Skeletal muscle cell (primary cell): Measurements from ENCODE around the gene C8B.

ENCODE experiments used
- DNase-seq: peaks from one replicate; pipeline ENCODE4 v3.0.0-alpha.2; 2010; ENCODE audit warnings: low read depth
- H3K4me3 ChIP-seq: 2 replicates; pipeline ENCODE4 v1.5.1; 2011; ENCODE audit warnings: low read depth, mild to moderate bottlenecking, control low read depth, low read length, moderate library complexity

The C8B gene

GRCh38 chr1:56973923-56974742 is 8.3 kb upstream of the C8B start:
- DNase-seq = no peak
- no peak overlapping the region for H3K4me3 ChIP-seq

GRCh38 chr1:56972976-56973375 is 7.2 kb upstream of the C8B start:
- no peak overlapping the region for H3K4me3 ChIP-seq

GRCh38 chr1:56970280-56970679 is 4.5 kb upstream of the C8B start:
- no peak for DNase-seq
- H3K4me3 ChIP-seq = no peak overlapping the region

More at GRCh38 chr1:56972976-56973375, 7.2 kb upstream of the C8B start:
- DNase-seq = no peak

GRCh38 chr1:56968878-56969495 is 3.2 kb upstream of the C8B start:
- DNase-seq = no peak

GRCh38 chr1:56967900-56968832 is 2.4 kb upstream of the C8B start:
- no peak for DNase-seq
- H3K4me3 ChIP-seq = no peak overlapping the region

More at GRCh38 chr1:56968878-56969495, 3.2 kb upstream of the C8B start:
- no peak overlapping the region for H3K4me3 ChIP-seq

GRCh38 chr1:56967355-56967754 is 1.5 kb upstream of the C8B start:
- DNase-seq = no peak
- H3K4me3 ChIP-seq = no peak overlapping the region

GRCh38 chr1:56966698-56966999 is 834 bp upstream of the C8B start:
- DNase-seq = no peak
- no peak overlapping the region for H3K4me3 ChIP-seq

GRCh38 chr1:56965191-56965590 is 624 bp downstream of the C8B start:
- DNase-seq = no peak
- no peak overlapping the region for H3K4me3 ChIP-seq

GRCh38 chr1:56964349-56965017 is 1.3 kb downstream of the C8B start:
- no peak overlapping the region for H3K4me3 ChIP-seq
- DNase-seq = no peak

- DNase-seq = no peak
- no peak overlapping the region for H3K4me3 ChIP-seq
Measured at GRCh38 chr1:56963667-56964066, 2.1 kb downstream of the C8B start.

- no peak overlapping the region for H3K4me3 ChIP-seq
- peak; percentile 25 for DNase-seq
Measured at GRCh38 chr1:56961426-56961825, 4.4 kb downstream of the C8B start.

GRCh38 chr1:56958526-56958925 is 7.3 kb downstream of the C8B start:
- peak; percentile 54 for DNase-seq
- no peak overlapping the region for H3K4me3 ChIP-seq

- DNase-seq = no peak
Measured at GRCh38 chr1:56957931-56958330, 7.9 kb downstream of the C8B start.

GRCh38 chr1:56954664-56955063 is 11.2 kb downstream of the C8B start:
- H3K4me3 ChIP-seq = no peak overlapping the region
- DNase-seq = no peak

More at GRCh38 chr1:56957931-56958330, 7.9 kb downstream of the C8B start:
- H3K4me3 ChIP-seq = no peak overlapping the region

GRCh38 chr1:56953386-56953785 is 12.4 kb downstream of the C8B start:
- H3K4me3 ChIP-seq = no peak overlapping the region
- no peak for DNase-seq

- no peak overlapping the region for H3K4me3 ChIP-seq
- no peak for DNase-seq
Measured at GRCh38 chr1:56952501-56952900, 13.3 kb downstream of the C8B start.

- DNase-seq = no peak
- H3K4me3 ChIP-seq = no peak overlapping the region
Measured at GRCh38 chr1:56948403-56949023, 17.3 kb downstream of the C8B start.

- H3K4me3 ChIP-seq = no peak overlapping the region
- no peak for DNase-seq
Measured at GRCh38 chr1:56940039-56940438, 25.8 kb downstream of the C8B start.

- no peak for DNase-seq
- no peak overlapping the region for H3K4me3 ChIP-seq
Measured at GRCh38 chr1:56939209-56939608, 26.6 kb downstream of the C8B start.
